NCI-H1092 treated with DMSO at 0.1 percent for 48 hours (cell line): ENCODE measurements around the gene APOC4.
A peak's percentile ranks its signal among the peaks of the same experiment; 100 is the strongest.
"Not testable (repeated sequence)": the region's sequence is repeated elsewhere in the genome, so short reads cannot be mapped to it uniquely, and the experiment has no call there.

Source experiments
- DNase-seq: peaks from one replicate; lab custom pipeline; 2025; lab: John Stamatoyannopoulos, UW

The APOC4 gene

GRCh38 chr19:44914433-44915206 lies 27.4 kb upstream of the APOC4 start, which contains the start of gene APOC1:
APOC1 (plus strand) TSS chr19:44914608; CDS start chr19:44914892, 284 bp downstream.
- DNase-seq: peak; percentile 80

DNA sequence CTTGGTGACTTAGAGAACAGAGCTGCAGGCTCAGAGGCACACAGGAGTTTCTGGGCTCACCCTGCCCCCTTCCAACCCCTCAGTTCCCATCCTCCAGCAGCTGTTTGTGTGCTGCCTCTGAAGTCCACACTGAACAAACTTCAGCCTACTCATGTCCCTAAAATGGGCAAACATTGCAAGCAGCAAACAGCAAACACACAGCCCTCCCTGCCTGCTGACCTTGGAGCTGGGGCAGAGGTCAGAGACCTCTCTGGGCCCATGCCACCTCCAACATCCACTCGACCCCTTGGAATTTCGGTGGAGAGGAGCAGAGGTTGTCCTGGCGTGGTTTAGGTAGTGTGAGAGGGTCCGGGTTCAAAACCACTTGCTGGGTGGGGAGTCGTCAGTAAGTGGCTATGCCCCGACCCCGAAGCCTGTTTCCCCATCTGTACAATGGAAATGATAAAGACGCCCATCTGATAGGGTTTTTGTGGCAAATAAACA lies 17.8 kb upstream of the APOC4 start:
- DNase-seq: no peak

- peak; percentile 37 for DNase-seq
Measured at GRCh38 chr19:44925114-44925891, 16.7 kb upstream of the APOC4 start.

- not testable (repeated sequence) for DNase-seq
Measured at GRCh38 chr19:44926245-44927077, 15.6 kb upstream of the APOC4 start.

GRCh38 chr19:44927746-44928145 lies 14.3 kb upstream of the APOC4 start:
- DNase-seq: no peak

GRCh38 chr19:44930088-44930487 lies 11.9 kb upstream of the APOC4 start:
- no peak for DNase-seq

DNA sequence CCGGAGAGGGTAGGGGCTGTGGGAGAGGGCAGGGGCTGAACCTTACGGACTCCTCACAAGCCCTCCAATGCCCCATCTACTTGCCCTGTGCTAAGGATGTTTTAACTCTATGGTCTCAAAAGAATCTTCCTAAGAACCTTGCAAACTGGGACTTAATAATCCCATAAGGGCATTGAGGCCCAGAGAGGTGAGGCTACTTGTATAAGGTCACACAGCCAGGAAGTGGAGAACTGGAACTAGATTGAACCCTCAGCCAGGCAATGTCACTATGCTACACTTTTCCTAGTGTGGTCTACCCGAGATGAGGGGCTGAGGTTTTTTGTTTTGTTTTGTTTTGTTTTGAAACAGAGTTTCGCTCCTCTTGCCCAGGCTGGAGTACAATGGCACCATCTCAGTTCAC lies 10.5 kb upstream of the APOC4 start:
- DNase-seq: no peak

DNA sequence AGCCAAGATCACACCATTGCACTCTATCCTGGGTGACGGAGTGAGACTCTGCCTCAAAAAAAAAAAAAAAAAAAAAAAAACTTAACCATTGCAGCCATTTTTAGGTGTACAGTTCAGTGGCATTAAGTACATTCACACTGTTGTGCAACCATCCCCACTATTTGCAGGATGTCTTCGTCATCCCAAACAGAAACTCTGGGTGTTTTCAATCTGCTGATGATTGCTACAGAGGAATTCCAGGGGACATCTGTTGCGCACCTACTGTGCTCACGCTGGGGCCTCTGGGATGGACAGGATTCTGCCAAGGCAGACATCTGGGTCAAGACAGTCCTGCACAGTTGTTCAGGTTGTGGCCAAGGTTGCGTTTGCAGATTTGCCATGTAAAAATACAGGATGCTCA lies 2.4 kb upstream of the APOC4 start:
- DNase-seq: no peak

DNA sequence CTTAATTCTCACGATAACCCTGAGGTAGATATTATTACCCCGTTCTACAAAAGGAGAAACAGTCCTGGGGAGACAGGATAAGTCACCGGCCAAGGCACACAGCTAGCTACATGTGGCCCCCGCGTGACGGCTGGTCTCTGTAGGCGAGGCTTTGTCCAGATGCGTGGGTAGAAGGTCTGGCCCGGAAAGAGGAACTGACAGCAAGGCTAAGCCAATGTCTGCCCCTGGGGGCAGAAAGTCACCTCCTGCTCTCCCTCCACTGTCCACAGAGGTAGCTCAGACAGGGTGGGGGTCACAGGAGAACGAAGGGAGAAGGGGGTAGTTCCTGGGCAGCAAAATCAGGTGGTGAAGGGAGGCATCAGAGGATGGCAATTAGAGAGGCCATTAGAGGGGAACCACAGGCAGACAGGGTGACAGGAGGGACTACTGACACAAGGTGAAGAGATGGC lies 1.8 kb downstream of the APOC4 start:
- no peak for DNase-seq

DNA sequence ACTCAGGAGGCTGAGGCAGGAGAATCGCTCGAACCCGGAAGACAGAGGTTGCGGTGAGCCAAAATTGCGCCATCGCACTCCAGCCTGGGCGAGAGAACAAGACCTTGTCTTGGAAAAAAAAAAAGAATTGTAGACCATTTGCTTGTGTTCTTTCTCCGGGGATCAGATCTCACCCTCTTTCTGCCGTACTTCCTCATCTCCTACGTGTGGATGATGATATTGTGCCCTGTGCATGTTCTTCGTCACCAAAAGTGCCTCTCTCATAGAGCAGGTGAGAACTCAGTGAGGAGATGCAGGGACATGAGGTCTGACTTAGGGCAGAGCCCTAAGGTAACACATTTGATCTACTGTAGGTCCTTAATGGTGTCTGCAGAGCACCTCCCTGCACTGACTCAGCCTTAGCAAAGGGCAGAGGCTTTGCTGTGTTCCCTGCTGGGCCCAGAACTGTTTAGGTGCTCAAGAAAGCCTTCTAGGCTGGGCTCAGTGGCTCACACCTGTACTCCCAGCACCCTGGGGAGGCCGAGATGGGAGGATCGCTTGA lies 5.1 kb downstream of the APOC4 start:
- no peak for DNase-seq

DNA sequence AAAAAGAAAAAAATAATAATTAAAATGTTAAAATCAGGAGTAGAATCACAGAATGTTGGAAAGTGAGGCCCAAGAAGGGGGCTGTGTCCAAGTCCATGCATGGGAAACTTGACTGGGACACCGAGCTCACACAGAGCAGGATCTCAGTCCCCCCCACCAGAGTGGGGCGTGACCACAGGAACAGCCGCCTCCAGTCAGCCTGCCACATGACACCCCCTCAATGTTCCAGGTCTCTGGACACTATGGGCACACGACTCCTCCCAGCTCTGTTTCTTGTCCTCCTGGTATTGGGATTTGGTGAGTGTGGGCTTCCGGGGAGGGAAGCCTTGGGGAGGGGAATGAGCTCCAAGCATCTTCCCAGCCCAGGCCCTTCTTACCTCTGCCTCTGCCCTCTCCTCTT lies 6.2 kb downstream of the APOC4 start:
- no peak for DNase-seq

- no peak for DNase-seq
Measured at GRCh38 chr19:44948763-44949374, 6.8 kb downstream of the APOC4 start.

- no peak for DNase-seq
Measured at GRCh38 chr19:44949550-44949949, 7.5 kb downstream of the APOC4 start.

DNA sequence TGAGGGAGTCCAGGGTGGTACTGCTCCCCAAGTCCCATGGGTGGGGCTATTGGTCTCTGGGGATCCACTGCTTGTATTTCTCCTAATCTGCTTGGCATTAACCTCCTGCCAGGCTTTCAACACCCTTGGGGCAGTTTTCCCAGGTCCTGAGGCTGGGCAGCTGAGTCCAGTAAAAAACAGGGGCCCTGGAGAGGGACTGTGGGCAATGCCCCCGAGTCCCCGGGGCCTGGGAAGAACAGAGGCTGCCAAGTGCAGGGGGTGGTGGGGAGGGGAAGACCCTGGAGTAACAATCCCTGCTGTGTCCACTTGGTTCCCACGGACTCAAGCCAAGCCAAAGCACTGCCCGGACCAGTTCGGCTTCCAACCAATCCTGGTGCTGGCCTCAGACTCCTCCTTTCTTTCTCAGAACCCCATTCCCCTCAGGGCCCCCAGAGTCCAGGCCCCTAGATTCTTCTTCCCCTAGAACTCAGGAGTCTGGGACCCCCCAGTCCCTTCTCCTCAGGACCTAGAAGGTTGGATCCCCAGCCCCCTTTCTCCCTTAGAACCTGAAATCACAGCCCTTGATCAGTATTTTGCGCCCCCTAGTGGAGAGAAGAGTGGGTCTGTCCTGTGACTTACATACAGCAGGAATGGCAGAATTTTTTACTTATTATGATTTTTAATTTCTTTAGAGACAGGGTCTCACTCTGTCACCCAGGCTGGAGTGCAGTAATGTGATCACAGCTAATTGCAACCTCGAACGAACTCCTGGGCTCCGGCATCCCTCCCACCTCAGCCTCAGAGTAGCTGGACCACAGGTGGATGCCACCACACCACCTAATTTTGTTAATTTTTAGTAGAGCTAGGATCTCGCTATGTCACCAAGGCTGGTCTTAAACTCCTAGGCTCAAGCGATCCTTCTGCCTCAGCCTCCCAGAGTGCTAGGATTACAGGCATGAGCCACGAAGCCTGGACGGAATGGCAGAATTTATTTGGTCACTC lies 9.4 kb downstream of the APOC4 start:
- peak; percentile 58 for DNase-seq

DNA sequence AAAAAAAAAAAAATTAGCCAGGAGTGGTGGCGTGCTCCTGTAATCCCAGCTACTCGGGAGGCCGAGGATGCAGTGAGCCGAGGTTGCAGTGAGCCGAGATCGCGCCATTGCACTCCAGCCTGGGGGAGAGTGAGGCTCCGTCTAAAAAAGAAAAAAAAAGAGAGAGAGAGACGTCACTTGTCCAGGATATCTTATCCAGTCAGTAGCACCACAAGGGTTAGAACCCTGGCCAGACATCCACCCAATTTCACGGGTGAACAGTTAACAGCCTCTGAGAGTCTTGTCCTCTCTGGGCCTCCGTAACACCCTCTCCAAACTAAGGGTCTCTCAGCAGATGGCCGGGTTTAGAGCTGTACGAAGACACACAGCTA lies 12.2 kb downstream of the APOC4 start:
- DNase-seq: no peak

DNA sequence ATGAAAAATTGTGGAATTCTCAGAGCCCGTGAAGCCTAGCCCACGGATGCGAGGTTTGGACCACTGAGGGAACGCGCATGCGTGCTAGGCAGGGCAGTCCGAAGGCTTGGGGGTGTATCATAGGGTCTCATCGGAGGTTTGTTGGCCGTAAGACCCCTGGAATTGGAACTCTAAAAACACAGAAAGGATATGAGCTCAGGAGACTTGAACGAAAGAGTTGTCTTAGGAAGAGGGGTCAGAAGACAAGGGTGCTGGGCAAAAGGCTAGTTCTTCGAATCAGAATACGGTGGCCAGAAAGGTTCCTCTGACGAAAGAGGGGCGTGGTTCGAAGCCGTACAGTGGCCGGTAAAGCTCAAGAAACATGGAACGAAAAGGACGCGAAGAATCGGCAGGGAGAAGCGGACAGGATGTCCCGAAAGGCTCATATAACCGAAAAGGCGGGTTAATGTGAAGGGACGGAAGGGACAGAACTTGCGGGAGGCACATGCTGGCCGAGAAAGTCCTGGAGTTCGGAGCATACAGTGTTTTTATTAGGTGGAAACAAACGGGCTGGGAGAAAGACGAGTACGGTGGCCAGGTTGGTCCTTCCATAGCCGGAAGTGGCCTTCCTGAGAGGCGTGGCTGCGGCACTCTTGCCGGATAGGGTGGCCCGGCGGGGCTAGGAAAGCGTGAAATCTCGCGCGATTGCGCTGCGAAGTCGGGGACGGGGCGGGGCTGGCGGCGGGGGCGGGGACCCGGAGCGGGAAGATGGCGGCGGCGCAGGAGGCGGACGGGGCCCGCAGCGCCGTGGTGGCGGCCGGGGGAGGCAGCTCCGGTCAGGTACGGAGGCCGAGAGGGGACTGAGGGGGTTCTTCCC lies 12.8 kb downstream of the APOC4 start, which contains the start of gene CLPTM1:
Gene CLPTM1, plus strand, starts transcription at position 732 of the 856 bp plus-strand sequence. Its CDS starts 16 bp downstream, at position 748.
- peak; percentile 94 for DNase-seq

DNA sequence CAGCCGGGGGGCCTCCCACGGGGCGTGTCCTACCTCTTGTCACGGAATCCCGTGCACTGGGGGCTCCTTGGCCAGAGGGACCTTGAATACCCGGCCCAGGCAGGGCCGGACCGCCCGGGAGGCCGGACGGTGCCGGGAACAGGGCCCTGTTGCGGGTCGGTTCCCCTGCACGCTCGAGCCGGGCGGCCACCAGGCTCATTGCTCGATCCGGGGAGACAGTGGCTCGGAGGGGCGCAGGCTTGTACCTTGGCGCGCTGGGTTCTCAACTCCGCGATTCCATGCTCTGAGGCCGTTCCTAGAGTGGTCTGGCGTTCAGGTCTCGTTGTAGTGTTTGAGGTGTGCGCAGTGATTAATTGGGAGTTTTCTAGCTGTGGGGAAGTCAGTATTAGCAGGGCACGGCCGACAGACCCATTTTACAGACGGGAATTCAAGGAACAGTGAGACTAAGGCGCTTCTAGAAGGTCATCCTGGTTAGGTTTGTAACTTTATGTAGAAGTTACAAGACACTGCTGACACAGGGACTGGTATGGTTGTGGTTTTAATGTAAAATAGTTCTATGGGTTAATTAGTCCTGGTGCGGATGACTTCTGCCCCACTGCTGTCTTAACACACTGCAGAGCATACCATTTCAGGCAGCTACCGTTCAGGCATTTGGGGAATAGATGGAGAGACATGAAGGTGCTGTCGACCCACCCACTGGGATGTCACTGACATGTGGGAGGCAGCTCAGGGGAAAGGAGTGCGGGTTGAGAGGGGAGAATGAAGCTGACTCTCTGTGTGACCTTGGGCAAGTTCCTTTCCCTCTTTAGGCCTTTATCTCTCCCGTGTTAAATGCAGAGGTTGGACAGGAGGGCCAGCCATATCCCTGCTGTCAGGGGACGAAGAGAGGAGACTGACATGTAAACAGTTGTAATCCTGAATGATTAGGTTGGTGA lies 13.7 kb downstream of the APOC4 start:
- no peak for DNase-seq

GRCh38 chr19:44957526-44957925 lies 15.5 kb downstream of the APOC4 start:
- no peak for DNase-seq
